GM10847 (cell line): ENCODE data around the gene P2RX1.

Experiments
- POLR2A ChIP-seq: IDR thresholded peaks from 2 replicates; pipeline ENCODE4 v1.6.1; 2011; ENCODE audit not compliant: insufficient read length; ENCODE audit errors: extremely low read depth

The P2RX1 gene

GRCh38 chr17:3905017-3905520, 11.2 kb downstream of the P2RX1 start:
- TF ChIP-seq POLR2A, result no peak

DNA sequence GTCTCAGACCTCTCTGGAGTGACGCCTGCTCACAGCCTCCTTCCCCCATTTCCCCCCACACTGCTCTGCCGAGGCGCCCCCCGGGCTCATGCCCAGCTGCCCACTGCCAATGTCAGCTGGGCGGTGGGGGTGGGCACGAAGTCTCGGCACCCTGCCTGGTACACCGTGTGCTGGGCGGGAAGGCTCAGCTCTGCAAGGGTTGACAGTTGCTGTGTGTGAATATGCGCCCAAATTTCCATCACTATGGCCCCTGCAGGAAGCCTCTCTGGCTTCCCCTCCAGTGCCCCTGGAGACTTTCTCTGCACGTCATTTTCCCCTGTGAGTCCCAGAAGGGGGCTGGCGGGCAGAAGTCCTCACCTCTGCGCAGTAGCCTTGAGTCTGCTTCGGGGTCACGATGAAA, 11.8 kb downstream of the P2RX1 start:
- no peak for TF ChIP-seq POLR2A

- TF ChIP-seq POLR2A, result no peak
These were observed 12.4 kb downstream of the P2RX1 start for GRCh38 chr17:3903881-3904290.

DNA sequence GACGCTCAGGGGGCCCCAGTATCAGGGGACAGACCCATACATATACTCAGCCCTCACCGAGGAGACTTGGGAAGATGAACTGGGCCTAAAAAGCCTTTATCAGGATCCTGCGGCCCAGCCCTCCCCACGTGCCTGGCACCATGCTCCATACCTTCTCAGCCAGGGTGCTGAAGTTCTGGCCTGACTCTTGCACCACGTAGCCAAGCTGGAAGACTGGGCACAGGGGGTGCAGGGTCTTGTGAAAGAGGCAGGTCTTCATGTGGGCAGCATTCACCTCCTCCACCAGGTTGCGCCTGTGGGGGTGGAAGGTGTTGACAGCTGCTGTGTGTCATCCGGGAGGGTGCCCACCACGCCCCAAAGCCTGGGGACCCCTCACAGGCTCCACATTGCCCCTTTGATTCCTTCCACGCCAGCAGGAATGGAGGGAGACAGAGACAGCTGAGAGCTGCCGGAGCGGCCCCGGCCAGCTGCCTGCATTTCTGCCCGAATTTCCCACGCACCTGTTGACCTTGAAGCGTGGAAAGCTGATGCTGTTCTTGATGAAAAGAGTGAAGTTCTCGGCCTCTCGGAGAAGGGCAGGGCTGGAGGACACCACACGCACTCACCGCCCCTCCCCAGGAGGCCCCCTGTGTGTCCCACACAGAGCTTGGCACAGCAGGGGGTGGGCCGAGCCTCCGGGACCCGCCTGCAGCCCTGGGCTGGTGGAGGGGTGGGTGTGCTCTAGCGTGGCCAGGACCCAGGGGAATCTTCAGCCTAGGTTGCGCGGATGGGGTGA, 13.0 kb downstream of the P2RX1 start:
- TF ChIP-seq POLR2A, result no peak

GRCh38 chr17:3900646-3901045, 15.6 kb downstream of the P2RX1 start:
- TF ChIP-seq POLR2A, result no peak

- TF ChIP-seq POLR2A, result no peak
These were observed 18.5 kb downstream of the P2RX1 start for GRCh38 chr17:3897731-3898130.

DNA sequence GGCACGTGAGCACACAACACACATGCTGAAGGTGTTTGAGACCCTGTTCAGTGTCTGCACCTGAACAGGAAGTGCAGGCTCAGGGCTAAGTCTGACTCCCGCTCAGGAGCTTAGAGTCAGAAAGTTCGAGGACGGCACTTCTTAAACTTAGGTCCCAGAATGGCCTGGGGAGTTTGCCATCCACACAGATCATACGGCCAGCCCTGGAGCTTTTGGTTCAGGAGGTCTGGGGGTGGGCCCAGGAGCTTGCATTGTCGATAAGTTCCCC, 19.4 kb downstream of the P2RX1 start:
- no peak for TF ChIP-seq POLR2A

DNA sequence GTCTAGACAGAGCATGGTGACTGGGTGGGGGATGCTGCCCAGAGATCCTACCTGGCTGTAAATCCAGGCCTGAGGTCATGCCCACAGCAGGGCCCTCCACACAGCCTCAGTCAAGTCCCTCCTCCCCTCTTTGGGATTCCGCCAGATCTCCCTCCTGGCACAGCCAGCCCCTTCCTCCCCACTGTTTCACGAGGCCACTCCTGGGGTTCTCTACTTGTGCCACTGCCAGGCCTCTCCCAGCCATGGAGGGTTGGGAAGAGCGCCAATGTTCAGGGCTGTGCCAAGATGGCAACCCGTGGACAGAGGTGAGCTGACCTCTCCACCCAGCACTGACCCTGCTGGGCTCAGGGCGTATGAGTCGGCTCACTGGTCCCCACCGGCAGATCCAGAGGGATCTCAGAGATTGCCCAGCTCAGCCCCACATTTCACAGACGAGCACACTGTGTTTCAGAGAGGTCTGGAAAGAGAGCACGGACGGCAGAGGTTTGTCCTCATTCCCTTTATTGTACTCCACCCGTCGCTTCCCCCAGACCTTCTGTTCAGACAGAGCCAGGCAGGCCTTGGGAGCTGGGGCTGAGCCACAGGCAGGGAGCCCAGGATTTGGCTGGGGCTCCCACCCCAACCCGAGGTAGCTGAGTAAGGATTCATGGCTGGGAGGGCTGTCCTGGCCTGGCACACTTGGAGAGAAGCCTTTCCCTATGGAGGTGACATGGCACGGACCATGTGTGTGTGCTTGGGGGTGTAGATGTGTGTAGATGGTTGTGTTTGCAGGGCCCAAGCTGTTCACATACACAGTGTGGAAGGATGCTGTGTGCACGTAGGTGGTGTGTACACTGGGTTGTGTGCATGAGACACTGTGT, 19.9 kb downstream of the P2RX1 start:
- TF ChIP-seq POLR2A, result no peak

DNA sequence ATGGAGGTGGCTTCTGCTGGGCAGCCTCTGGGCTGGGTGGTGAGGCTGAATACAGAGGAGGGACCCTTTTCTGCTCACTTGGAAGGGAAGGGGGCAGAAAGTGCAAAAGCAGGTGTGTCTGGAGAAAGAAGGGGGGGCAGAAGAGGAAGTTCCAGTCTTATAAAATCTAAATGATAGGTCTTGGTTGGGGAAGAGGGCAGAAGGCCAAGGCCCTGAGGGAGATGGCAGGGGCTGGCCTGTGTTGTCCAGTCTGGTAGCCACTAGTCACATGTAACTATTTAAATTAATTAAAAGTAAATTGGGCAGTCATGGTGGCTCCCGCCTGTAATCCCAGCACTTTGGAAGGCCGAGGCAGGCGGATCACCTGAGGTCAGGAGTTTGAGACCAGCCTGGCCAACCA, 20.9 kb downstream of the P2RX1 start:
- no peak for TF ChIP-seq POLR2A

GRCh38 chr17:3894911-3895343, 21.3 kb downstream of the P2RX1 start:
- no peak for TF ChIP-seq POLR2A

DNA sequence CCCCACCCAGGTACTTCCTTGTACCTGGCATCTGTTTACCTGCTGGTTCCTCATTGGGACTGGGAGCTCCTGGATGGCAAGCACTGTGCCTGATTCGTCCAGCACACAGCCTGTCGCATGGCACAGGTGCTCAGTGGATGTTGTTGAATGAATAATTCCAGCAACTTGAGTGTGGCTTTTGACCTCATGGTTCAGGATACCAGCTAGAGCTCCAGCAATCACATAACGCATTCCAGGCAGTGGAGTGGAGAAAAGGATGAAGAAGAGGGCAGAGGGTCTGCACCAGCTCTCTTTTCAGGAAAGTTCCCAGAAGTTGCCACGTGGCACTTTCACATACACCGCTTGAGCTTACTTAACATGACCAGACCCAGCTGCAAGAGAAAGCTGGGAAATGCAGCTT, 22.1 kb downstream of the P2RX1 start:
- no peak for TF ChIP-seq POLR2A

- no peak for TF ChIP-seq POLR2A
These were observed 22.5 kb downstream of the P2RX1 start for GRCh38 chr17:3893720-3894116.

DNA sequence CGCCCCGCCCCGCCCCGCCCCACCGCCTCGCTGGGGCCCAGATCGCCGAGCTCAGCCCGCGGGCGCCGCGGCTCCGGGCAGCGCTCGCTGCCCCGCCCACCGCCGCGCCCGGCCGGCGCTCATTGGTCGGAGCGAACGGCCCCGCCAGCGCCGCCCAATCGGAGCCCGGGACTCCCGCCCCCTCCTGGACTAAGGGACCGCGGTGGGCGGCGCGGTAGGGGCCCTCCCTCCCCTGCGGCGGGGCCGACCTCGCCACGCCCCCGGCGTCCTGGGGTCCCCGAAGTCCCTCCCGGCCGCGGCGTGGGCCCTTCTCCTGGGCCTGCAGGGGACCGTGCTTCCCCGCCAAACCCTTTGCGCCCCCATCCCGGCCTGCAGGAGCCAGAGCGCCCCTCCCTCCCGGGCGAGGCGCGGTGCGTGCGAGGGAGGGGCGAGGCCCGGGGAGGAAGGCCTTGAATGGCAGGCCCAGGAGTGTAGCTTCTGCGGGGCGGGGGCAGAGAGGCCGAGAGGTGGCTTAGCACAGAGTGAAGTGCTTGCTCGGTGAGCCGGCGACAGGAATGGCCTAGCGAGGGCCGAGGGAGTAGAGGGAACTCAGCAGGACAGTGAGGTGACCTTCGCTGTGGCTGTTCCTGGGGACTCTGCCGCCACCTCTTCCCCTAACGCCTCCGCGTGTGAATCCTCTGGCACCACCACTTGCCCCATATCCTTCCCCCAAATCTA, 23.1 kb downstream of the P2RX1 start, which contains the start of gene CAMKK1:
TSS of gene CAMKK1 (minus strand) at position 51 of the 717 bp plus-strand sequence. CDS start 7,366 bp downstream, outside the sequence.
- TF ChIP-seq POLR2A, result no peak

DNA sequence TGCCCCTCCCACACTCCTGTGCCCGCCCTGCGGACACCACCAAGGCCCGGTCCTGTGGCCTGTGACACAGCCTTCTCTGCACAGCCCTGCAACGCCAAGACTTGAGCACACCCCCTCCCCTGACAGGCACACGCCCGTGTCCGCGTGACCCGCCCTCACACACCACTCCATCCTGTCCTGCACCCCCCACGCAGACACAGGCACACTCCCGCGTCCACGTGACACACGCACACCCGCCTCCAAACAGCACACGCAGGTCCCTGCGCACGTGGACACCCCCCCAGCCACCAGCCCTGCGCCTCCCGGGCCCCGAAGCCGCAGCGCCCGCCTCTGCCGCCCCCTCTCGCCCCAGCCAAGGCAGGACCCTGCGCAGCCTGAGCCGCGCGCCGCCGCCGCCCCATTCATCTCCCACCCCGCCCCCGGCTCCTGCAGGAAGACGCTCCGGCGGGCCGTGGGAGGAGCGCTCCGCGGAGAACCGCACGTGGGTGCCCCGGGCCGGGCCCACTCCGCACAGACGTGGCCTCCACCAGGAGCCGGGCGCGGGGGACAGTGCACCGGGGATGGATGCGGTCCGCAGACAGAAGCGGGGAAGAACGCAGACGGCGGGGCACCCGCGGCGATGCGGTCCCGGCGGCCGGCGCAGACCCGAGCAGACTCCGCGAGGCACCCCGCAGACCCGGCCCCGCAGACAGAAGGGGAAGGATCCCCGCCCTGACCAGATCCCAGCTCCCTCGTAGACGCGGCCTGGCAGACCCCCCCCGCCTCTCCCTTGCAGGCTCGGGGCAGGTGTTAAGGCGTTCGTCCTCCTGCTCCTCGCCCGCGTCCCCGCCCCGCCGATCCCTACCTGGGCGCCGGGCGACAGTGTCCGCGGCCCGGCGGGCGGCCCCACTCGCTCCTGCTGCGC, 23.9 kb downstream of the P2RX1 start:
- TF ChIP-seq POLR2A, result no peak

GRCh38 chr17:3891626-3892094, 24.6 kb downstream of the P2RX1 start:
- no peak for TF ChIP-seq POLR2A

- TF ChIP-seq POLR2A, result no peak
These were observed 25.4 kb downstream of the P2RX1 start for GRCh38 chr17:3890878-3891219.
